ENCODE measurements around the gene CYCS.

The CYCS gene
- 327 reads per million, percentile 96 among the genes with 10 or more reads in this experiment for total RNA-seq

DNA sequence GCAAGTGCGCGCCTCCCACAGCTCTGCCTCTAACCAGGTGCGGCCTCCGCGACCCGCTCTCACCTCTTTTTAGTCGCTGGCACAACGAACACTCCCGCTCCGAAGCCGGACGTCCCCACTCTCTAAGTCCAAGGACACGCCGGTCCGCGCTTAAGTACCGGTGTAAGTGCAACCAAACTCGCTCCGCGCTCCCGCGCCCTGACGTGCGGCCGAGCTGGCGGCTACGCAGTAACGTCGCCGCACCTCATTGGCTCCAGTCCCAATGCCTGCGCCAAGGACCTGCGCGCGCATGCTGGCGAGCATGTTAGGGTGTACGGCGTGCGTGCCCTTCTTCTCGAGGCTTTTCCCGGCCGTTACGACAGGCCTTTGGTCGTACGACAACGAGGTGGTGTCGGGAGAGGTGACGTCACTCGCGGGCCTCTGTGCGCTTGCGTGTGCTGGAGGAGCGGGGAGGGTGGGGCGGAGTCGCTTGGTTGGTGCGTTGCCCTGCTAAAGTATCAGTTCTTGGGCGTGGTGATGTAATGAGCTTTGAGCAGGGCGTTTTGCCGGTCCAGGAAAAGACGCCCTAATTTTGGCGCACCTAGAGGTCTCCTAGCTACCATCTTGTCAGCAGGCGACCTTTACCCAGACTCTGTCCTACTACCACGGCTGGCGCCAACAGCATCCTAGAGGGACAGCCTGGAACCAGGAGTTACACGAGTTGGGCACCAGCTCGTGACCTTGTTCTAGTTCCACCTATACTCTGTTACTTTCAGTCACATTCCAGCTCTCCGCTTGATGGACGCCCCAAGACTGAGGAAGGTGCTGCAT is at the start of gene CYCS:
TSS of gene CYCS (minus strand) at position 124 of the 810 bp plus-strand sequence. CDS start 1,141 bp downstream, outside the sequence.
- DNase-seq = peak; percentile 100

DNA sequence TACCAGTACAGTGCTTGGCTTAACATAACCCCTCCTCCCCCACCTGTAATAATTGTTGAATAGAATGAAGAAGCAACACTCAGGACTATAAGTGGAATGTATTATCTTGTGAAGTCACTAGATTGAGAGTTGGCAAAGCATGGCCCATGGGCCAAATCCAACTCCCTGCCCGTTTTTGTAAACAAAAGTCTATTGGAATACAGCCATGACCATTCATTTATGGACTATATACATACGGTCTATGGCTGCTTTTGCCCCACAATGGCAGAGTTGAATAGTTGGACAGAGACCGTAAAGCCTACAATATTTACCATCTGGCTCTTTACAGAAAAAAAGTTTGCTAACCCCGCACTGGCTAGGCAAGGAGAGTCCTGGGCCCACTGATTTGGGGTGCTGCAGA is 48.1 kb upstream of the CYCS start:
- no peak for DNase-seq

DNA sequence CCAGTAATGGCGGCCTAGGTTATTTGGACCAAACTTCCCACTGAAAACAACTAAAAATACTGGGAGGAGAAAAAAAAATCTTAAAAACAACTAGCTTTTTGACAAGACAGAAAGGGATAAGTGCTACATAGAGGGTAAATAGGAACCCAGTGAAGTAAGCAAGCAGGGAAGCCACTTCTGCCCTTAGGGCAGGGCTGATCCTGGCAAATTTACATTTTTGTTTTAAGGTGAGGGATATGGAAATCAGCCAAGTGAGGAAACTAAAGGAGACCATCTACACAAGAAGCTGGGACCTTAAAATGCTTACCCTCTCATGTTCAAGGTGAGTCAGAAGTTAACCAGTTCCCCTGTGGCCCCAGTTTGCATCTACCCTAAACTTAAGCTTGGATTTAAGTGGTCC is 46.5 kb upstream of the CYCS start:
- no peak for DNase-seq

DNA sequence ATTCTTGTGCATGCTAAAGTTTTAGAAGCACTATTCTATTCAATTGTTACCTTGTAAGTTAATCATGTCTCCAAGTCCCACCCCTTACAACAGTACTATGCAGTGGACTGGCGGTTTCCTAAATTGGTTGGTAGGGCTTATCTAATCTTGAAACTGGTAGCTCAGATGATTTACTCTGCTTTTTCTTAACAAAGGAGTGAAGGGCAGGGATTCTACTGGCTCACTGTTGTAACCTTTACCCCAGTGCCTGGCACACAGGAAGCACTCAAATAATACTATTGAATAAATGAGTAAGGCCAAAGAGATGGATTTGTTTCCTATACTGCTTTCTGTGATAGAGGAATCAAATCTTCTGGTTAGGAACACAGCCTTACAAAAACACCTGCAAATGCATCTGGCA is 46.0 kb upstream of the CYCS start:
- DNase-seq = no peak

DNA sequence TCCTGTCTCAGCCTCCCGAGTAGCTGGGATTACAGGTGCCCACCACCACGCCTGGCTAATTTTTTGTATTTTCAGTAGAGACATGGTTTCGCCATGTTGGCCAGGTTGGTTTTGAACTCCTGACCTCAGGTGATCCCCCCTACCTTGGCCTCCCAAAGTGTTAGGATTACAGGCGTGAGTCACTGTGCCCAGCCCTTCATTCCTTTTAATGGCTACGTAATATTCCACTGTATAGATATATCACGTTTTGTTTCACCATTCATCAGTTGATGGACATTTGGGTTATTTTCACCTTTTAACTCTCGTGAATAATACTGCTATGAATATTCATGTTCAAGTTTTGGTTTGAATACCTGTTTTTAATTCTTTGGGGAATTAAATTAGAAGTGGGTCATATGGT is 44.6 kb upstream of the CYCS start:
- DNase-seq = no peak

DNA sequence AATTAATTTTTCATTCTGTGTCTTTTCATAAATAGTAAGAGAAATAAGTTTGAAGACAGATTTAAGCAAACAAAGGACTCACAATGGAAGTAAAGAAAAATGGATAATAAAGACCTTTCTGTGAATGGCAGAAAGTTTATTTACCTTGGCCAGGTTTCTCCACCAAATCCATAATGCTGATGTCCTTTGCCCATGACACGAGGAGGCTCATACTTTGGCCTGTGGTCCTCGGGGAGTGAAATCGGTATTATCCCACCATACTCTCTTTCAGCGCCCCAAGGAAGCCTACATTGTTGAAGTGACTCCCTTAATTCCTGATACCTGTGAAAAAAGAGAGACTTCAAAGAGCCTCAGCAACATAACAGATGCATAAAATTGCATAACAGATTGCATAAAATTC is 43.1 kb upstream of the CYCS start:
- DNase-seq = no peak

DNA sequence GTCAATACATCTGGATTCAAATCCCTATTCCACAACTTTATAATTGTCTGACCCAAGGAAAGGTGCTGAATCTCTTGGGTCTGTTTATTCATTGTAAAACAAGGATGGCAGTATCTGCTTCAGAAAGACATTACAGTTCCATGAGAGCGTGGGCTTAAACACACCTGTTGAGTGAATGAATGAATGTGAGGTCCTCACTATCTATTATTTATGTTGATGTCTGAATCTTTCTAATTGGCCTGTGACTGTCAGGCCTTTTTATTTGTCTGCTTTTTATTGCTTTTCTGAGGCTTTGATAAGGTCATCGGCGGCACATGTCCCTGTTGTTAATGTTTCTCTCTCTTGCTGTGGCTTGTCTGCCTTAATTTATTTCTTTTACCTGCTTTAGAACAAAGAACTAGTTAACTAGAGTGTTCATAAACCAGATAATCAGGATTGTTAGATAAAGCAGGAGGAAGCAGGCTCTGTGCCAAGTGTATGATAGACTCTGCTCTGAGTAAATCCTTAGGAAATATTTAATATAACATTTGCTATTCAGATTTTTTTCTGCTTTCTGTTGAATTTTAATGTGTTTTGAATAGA is 42.3 kb upstream of the CYCS start:
- no peak for DNase-seq

DNA sequence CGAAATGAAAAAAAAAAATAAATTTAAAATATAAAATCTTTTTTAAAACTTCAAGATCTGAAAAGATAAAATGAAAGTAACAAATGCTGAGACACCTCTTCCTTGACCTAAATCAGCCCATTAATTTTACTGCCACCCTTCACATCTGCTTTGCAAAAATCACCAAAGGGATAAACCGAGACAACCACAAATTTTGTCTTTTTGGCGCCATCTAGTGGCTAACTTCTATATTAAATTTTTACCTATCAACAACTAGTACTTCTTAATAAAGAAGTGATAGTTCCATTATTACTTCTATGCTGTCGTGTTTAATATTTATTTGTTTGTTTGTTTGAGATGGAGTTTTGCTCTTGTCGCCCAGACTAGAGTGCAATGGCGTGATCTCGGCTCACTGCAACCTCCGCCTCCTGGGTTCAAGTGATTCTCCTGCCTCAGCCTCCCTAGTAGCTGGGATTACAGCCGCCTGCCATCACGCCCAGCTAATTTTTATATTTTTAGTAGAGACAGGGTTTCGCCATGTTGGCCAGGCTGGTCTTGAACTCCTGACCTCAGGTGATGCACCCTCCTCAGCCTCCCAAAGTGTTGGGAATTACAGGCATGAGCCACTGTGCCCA is 35.0 kb upstream of the CYCS start:
- peak; percentile 30 for DNase-seq

DNA sequence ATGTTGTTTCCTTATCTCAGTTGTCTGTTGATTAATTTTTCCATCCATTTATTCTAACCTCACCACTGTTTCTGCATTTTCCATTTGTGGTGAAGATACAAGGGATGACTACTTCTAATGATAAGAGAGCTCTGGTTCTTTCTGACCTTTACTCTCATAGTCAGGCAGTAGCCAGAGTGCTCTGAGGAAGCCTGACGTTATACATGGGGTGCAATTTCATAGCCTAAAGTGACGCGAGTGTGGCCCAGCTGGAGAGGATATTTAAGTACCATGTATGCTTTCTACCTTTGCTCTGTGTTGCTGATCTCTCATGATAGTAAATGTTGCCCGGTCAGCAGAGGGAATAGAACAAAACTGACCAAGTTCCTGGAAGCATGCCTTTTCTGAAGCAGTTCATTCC is 33.9 kb upstream of the CYCS start:
- DNase-seq = no peak

DNA sequence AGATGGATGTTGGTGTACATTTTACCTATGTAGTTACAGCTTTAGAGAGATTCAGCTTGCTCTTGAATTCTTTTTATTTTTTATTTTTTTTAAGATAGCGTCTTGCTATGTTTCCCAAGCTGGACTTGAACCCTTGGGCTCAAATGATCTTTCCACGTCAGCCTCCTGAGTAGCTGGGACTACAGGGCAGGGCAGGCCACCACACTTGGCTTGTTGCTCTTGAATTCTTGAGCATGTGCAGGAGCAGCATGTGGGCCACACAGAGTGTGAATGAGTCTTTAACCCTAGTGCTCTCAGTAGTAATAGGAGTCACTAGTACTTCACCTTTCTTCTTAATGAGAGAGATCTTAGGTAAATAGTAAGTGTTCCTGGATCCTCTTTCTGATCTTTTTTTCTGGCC is 26.7 kb upstream of the CYCS start:
- DNase-seq = no peak

DNA sequence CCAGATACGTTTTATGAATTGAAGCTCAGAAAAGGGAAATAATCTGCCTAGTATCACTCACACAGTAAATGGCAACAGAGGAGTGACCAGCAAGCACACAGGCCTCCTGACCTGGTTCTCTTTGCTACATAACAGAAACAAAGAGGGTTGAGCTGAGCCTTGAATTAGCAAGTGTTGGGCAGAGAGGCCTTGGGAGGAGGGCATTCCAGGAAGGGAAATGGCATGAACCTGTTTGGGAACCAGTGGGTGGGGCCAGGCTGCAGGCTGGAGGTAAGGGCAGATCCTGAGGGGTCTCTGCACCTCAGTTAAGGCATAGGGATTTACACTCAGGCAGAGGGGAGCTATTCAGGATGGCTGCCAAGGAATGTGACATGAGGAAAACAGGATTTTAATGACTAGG is 24.8 kb upstream of the CYCS start:
- DNase-seq = no peak

DNA sequence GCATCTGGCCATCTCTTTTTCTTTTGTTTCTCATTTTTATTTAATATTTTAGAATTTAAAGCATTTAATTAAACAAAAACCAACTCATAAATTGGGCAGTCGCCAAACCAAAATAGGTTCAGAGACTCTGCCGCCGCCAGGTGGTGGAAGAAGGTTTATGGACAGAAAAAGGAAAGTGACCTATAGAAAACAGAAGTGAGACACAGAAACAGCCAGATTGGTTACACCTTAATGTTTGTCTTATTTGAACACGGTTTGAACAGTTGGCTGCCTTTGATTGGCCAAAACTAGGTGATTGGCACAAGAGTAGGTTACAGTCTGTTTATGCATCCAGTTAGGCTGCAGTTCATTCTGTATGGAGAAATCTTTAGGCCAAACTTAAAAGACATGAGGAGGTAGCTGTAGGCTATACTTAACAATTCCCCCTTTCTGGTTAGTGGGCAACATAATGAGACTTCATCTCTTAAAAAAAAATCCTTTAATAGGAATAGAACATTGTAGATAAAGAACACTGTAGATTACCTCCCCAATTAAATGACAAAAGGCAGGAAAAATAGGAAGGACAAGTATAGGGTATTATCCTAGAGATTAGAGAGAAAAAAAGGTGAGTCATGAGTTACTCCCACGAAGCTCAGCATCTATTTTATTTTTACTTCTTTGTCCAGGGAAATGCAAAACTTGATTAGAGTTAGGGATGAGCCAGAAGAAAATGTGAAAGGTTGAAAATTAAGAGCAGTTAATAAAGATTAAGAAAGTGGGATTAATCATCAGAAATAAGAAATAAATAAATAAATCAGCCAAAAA is 23.9 kb upstream of the CYCS start:
- no peak for DNase-seq

DNA sequence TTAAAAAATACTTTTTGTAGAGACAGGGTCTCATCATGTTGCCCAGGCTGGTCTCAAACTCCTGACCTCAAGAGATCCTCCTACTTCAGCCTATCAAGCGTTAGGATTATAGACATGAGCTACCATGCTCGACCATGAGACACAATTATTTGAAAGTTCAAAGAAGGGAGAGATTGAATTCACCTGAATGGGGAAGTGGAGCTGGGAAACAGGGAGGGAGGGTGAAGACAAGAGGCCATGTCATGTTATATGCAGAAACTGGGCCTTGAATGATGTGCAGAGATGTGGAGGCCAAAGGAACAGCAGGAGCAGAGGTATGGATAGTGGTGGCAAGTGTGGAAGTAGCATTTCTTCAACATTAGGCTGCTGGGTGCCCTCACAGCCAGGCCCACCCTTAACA is 18.7 kb upstream of the CYCS start:
- DNase-seq = no peak

DNA sequence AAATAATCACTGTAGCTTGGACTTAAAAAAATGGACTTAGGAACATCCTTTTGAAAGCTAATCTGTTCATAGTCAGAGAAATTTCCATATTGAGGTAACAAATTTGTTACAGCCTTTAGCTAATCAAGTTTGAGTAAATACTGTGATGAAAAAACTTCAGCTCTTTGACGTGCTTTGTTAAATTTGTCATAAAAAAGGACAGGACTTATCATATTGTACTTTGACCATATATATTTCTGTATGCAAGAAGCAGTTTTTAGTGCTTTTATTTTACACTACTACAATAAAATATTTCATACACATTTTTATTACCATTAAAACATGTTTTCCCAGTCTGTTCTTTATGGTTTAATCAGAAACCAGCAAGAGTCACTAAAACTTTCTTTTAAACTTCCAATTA is 14.5 kb upstream of the CYCS start:
- no peak for DNase-seq

DNA sequence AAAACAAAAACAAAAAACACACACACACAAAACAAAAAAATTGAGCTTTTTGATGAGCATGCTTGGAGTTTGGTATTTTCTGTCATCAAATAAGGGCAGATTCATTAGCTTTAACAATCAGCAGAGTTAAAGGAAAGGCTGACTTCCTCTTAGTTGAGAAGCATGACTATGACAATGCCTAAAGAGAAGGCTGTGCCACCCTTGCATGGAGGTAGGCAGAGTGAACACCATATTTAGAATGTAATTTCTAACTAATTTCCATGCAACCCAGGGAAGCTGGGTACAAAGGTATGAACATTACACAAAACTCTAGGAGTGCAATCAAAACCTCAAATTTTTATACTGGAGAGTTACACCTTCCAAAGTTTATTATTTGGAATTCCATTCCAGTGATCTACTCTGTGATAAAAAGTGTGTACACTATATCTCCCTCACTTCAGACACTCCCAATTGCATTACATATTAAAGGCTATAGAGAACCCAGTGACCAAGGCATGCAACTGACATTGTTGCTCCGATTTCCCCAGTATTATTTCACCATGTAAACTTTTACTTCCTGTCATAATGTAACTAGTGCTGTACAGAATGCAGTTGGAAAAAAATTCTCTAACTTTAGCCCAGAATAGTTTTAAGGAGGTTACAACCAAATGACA is 9.4 kb upstream of the CYCS start:
- DNase-seq = no peak

DNA sequence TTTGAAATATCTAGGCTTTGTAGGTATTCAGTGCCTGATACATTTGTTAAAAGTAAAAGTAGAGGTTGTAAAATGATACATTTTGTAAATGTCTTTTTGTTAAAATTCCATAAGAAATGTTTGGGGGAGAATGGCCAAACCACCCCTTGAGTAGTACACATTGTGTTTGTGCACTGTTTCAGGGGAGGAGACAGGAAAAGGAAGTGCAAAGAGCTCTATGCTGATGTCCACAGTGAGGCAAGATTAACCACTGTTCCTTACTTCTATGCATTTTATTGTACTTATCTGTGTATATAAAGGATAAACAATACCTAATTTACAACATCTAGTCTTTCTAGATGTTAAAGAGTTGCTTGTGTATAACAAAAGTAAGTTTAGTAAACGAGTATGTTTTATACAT is 7.4 kb upstream of the CYCS start:
- no peak for DNase-seq

DNA sequence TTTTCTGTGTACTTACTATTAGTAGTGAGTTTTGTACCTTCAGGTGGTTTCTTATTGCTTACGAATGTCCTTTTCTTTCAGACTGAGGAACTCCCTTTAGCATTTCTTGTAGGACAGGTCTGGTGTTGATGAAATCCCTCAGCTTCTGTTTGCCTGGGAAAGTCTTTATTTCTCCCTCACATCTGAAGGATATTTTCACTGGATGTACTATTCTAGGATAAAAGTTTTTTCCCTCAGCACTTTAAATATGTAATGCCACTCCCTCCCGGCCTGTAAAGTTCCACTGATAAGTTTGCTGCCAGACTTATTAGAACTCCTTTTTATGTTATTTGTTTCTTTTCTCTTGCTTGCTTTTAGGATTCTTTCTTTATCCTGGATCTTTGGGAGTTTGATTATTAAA is 1.7 kb upstream of the CYCS start:
- no peak for DNase-seq

DNA sequence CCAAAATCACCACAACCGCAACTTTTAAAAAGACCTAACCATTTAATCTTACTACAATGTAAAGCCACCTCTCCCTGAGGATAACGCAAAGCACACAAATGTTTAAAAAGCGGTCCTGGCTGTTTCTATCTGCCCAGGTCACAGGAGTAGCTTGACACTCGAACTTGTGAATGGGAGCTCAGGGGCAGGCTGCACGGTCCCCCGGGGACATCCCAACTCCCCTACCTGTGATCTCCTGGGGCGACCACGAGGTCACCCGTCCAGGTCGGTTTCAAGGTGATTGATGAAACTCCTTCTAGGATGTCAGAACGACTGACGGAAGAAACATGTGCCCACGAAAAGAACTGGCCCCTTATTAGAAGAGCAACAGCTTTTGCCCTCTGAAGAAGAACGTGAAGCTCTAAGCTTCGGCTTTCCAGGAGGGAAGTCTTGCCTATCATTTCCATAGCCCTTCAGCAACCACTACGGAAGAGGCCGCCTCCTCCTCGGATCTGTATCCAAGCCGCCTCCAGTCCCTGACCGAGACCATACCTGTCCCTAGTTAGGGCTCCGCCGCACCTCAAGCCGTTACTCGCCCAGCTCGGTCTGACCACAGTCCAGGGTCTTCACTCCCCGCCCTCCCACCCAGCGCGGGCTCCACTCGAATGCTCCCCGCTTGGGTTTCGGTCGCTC is 459 bp downstream of the CYCS start:
- DNase-seq = peak; percentile 8

DNA sequence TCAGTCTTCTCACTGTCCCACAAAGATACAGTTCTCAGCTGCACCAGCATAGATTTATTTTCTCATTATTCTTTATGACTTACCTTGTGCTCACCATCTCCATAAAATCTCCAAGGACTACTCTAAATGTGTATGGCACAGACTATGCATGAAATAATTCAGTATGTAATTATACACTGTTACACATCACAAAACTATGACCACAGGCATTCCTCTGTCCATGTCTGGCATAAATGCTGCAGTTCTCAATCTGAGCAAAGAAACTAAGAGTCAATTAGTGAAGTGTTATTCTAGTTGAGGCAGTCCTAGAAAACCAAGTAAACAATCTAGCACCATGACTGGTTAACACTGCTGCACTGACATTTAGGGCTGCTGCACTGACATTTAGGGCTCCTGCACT is 2.7 kb downstream of the CYCS start:
- DNase-seq = no peak

DNA sequence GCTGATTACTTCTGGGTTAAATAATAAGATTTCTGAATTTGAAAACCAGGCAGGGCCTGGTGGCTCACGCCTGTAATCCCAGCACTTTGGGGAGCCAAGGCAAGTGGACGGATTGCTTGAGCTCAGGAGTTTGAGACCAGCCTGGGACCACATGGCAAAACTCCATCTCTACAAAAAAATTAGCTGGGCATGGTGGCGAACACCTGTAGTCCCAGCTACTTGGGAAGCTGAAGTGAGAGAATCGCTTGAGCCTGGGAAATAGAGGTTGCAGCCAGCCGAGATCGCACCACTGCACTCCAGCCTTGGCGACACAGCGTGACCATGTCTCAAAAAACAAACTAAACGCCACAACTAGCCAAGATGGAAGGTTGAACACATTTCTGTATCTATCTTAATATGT is 3.5 kb downstream of the CYCS start:
- no peak for DNase-seq

DNA sequence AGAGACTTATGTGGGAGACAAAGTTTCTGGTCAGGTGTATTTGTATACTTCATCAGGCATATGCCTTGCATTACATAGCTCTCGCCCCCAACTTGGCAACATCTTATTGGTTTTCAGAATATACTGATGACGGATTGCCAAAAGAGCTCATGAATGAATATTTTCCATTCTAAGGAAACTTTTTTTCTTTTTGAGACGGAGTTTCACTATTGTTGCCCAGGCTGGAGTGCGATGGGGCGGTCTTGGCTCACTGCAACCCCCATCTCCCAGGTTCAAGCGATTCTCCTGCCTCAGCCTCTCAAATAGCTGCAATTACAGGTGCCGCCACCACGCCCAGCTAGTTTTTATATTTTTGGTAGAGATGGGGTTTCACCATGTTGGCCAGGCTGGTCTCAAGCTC is 6.0 kb downstream of the CYCS start:
- DNase-seq = no peak

DNA sequence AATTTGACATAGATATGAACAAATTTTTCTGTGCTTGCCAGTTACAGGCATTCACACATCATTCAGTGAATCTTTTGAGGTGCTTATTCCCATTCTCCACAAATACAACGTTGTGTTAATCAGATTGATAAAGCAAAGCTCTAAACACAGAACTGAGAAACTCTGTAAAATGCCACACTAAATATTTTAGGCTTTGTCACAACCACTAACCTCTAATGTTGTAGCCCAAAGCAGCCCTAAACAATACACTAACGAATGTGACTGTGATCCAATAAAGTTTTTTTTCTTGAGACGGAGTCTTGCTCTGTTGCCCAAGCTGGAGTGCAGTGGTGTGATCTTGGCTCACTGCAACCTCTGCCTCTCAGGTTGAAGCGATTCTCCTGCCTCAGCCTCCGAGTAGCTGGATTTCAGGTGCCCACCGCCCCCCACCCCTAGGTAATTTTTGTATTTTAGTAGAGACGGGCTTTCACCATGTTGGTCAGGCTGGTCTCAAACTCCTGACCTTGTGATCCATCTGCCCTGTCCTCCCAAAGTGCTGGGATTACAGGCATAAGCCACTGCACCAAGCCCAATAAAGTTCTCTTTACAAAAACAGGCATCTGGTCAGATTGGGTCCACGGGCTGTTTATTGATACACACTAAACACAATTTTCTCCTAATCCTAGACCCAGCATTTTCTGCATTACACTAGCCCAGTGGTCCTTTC is 6.9 kb downstream of the CYCS start:
- no peak for DNase-seq

Measured in effector CD4-positive, alpha-beta T cell (primary cell).